G401.6 (cell line): Measurements from ENCODE around the gene CCNB1.
A peak's percentile ranks its signal among the peaks of the same experiment; 100 is the strongest.
"Not testable (repeated sequence)": the region's sequence is repeated elsewhere in the genome, so short reads cannot be mapped to it uniquely, and the experiment has no call there.

ENCODE experiments used
- FAIRE-seq: peaks from 2 replicates; lab custom pipeline; 2012; peaks lifted over from hg19 to GRCh38; lab: Jason Lieb, UNC

Gene CCNB1

DNA sequence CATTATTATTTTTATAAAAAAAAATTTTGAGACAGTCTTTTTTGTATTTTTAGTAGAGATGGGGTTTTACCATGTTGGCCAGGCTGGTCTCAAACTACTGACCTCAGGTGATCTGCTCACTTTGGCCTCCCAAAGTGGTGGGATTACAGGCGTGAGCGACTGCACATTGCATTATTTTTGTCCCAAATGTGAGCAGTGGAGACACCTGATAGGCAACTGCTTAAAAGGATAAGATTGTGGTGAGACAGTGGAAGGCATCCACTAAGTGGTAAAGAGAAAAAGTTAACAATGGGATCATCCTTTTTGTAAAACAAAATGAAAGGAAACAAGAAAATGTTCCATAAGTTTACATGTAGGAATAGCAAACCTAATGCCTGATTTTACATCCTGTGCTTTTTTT, 20.4 kb downstream of the CCNB1 start:
- FAIRE-seq = no peak

DNA sequence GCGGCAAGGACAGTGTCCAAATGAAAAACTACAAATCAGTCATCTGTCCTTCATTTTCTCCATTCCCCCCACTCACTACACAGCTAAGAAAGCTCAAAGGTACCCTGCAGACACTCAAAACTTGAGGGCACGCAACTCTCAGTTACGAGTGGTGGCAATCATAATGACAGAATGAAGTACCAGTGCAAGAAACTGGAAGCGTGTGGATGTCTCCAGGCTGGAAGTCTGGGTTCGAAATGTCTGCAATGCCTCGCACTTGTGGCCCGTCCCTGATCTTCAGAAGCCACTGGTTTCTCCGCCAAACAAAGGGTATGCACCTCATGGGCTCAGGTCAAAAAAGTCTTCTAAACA, 21.8 kb downstream of the CCNB1 start:
- no peak for FAIRE-seq

DNA sequence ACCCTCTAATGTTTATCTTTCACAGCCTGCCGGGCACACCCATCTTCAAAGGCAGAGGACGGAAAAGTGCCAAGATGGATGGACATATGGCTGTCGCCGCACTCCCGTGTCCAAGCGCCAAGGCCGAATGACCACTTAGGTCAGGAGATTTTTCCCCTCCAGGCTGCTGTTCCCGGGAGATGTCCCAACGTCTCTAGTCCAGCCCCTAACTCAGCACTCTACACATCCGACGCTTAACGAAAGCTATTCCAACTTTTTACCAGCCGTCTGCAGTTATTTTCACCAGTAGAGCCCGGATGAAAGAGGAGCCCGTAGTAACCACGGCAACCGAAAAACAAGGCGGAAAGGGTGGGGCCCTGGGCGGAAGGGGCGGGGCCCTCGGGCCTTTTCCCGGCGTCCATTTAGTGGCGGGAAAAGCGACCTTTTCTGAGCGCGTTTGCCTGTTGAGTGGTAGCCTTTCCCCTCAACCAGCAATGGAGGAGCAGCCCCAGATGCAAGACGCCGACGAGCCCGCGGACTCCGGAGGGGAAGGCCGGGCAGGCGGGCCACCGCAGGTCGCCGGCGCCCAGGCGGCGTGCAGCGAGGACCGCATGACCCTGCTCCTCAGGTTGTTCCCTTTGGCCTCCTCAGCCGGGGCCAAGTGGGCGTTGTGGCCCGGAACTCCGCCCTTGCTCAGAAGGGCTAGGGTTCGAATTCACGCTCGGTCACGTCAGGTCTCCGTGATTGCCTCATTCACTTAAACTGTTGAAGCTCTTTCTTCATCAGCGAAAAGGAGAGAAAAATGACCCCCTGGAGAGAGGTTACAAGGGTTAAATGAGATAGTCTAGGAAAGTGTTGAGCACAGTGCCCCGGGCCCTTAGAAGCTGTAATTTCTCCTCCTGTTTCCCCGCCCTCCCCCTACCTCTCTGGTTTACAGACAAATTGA, 22.5 kb downstream of the CCNB1 start, which contains the start of gene CENPH:
Gene CENPH, plus strand, starts transcription at position 422 of the 925 bp plus-strand sequence. Its CDS starts 52 bp downstream, at position 474.
- FAIRE-seq = peak; percentile 90

DNA sequence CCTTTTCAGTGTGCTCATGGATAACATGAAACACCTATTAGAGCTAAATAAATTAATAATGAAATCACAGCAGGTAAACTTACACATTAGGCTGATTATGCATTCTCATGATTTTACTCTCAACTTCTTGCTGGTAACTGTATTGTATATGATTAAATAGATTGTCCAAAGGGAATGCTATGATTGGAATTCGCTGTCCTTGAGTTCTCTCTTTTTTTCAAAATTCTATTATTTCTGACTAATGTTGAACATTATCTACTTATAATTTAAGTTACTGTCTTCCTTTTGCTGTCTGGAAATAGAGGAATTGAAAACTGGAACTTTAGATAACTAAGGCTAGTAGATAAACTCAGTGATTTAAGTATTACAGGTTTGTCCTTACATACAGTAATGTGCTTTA, 35.5 kb downstream of the CCNB1 start:
- no peak for FAIRE-seq

DNA sequence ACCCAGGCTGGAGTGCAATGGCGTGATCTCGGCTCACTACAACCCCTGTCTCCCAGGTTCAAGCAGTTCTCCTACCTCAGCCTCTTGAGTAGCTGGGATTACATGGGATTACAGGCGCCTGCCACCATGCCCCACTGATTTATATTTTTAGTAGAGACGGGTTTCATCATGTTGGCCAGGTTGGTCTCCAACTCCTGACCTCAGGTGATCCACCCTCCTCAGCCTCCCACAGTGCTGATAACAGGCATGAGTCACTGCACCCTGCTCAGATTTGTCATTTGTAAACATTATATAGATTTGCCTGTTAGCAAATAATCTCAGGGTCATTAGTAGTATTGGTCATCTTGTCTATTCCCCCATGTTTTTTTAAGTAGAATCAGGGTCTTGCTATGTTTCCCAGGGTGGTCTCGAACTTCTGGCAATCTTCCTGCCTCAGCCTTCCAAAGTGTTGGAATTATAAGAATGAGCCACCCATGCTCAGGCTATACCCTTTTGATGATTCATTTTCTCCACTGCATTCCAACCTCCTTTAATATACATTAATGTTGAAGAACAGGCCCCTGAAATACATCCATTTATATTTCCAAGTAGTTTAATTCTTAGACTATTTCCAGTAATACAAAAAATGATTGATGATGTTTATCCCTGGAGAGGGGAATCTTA, 39.7 kb downstream of the CCNB1 start:
- no peak for FAIRE-seq

DNA sequence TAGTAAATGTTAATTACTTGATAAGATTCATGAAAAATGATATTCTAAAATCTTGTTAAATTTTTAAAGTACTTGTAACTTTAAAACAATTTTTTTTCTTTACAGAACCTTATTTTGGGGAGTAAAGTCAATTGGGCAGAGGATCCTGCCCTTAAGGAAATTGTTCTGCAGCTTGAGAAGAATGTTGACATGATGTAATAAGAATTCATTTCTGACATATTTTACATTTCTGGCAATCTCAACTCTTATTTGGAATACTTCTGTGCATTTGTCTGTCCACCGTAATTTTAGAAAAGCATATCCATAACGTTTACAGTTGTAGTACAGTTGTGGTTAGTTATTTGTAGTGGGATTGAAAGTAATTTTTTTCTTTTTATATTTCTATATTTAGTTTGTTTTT, 42.7 kb downstream of the CCNB1 start:
- FAIRE-seq = no peak

DNA sequence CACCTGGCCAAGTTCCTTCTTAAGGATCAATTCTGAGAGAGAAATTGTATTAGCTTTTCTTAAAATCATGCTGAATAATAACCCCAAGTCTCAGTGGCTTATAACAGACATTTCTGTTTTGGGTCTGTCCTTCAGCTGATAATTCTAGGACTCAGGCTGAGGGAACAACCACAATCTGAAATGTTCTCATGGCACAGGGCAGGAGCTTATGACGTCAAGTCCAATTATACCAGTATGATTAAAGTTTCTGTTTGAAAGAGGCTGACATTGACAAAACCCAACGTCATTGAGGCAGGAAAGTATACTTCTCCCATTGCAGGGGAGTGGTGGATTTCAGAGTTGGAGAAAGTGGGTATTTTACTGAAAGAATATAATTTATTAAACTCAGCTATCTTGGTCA, 44.2 kb downstream of the CCNB1 start:
- FAIRE-seq = no peak

DNA sequence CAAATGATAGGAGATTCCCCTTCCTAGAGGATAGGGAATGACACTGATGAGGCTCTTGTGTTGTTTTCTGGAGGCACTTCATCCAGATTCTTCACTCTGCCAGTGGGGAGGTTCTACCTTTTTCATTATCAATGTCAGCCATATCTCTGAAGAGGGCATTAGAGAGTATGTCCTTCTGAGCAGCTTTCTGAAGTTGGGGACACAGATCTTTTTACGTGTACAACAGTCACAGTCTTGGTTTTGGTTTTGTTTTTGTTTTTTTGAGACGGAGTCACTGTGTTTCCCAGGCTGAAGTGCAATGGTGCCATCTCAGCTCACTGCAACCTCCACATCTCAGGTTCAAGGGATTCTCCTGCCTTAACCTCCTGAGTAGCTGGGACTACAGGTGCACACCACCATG, 45.1 kb downstream of the CCNB1 start:
- FAIRE-seq = no peak

DNA sequence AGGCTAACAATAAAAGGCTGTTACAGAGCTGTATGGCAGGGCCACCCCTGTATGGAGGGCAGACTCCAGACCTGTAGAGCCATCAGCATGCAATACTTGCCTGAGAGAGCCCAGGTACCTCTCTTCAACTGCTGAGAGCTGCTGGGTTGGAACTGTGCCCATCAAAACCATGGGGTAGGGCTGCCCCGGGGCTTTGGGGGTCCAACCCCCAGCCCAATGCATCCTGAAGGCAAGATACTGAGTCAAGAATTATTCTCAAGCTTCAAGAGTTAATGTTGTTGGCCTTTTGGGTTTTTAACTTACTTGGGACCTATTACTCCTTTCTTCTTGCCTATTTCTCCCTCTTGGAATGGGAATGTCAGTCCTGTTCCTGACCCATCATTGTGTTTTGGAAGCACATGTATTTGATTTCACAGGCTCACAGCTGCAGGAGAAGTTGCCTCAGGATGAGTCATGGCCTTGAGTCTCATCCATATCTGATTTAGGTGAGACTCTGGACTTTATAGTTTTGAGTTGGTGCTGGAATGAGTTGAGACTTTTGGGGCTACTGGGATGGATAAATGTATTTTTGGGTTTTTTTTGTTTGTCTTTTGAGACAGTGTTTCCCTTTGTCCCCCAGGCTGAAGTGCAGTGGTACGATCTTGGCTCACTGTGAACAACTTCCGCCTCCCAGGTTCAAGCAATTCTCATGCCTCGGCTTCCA, 46.7 kb downstream of the CCNB1 start:
- no peak for FAIRE-seq

DNA sequence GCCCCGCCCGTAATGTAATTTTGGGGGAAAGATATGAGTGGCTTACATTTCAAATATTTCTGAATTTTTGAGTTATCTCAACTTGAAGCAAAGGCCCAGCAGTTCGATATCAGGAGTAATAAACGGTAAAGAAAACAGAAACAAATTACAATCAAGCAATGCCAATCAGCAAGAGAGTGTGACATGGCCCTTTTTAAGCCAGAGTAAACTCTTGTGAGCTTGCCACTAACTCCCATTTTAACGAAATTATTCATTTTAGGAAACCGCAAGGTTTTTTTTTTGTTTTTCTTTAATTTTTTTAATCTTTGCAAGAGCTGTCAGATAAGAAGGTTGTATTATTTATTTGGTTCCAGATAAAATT, 50.2 kb downstream of the CCNB1 start:
- FAIRE-seq = no peak

DNA sequence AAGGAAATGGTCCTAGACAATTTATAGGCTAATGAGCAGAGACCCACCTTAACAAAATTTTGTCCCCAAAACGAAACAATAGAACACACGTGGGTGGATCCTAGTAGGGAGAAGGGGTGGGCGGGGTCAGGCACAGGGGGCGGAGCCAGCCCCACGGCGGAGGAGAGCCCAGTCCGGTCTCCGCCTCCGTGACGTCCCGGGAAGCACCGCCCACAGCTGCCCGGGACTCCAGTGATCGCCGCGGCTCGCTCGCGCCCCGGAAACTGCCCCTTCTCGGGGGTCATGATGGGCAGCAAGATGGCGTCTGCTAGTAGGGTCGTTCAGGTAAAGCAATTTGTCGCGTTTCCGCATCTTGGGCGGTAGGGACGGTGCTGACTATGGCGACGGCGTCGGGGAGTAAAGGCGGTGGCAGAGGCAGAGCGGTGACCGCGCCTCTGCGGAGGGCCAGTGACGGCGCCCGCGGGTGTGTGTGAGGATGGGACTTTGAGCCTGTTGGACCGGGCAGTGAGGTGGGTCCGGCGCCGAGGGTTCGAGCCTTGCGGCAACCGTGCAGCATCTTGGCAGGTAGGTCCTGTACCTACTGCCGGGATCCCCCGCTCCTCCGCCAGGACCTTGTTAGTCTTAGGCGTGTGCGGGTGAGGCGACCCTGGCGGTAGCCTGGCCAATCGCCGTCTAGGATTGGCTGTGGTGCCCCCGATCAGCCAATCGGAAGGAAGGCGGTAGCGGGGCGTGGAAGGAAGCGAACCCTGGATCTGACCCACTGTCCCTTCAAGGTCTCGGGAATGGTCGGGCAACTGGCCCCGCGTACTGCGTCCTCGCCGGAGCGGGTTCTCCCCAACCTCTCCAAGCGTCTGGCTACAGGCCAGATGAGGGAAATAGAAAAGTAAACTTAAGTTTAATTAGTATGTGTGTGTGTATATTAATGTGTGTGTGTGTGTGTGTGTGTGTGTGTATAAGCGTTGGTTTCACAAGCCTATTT, 50.9 kb downstream of the CCNB1 start:
- peak; percentile 95 for FAIRE-seq

DNA sequence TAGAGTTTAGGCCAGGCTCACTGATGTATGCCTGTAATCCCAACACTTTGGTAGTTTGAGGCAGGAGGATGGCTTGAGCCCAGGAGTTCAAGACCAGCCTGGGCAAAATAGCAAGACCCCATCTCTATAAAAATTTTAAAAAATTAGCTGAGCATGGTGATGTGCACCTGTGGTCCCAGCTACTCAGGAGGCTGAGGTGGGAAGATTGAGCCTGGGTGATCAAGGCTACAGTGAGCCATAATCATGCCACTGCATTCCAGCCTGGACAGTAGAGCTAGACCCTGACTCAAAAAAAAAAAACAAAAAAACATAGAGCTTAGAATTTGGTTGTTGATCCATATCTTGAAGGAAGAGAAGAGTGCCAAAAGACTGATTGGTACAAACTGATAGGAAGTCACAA, 53.0 kb downstream of the CCNB1 start:
- no peak for FAIRE-seq

DNA sequence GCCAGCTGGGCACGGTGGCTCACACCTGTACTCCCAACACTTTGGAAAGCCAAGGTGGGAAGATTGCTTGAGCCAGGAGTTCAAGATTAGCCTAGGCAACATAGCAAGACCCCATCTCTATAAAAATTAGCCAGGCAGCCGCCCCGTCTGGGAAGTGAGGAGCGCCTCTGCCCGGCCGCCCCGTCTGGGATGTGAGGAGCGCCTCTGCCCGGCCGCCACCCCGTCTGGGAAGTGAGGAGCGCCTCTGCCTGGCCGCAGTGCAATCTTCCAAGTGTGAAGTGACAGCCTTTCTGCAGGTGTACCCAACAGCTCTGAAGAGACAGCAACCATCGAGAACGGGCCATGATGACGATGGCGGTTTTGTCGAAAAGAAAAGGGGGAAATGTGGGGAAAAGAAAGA, 53.4 kb downstream of the CCNB1 start:
- not testable (repeated sequence) for FAIRE-seq

DNA sequence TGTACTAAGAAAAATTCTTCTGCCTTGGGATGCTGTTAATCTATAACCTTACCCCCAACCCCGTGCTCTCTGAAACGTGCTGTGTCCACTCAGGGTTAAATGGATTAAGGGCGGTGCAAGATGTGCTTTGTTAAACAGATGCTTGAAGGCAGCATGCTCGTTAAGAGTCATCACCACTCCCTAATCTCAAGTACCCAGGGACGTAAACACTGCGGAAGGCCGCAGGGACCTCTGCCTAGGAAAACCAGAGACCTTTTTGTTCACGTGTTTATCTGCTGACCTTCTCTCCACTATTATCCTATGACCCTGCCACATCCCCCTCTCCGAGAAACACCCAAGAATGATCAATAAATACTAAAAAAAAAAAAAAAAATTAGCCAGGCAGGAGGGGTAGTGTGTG, 53.9 kb downstream of the CCNB1 start:
- FAIRE-seq = not testable (repeated sequence)

DNA sequence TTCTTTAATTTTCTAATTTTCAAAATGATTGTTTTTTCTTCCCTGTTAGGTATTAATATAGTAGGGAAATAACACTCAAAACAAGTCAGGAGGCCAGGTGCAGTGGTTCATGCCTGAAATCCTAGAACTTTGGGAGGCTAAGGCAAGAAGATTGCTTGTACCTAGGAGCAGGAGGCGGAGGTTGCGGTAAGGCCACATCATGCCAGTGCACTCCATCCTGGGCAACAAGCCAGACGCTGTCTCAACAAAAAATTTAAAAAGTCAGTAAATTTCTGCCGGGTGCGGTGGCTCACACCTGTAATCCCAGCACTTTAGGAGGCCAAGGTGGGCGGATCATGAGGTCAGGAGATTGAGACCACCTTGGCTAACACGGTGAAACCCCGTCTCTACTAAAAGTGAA, 57.6 kb downstream of the CCNB1 start:
- FAIRE-seq = no peak

DNA sequence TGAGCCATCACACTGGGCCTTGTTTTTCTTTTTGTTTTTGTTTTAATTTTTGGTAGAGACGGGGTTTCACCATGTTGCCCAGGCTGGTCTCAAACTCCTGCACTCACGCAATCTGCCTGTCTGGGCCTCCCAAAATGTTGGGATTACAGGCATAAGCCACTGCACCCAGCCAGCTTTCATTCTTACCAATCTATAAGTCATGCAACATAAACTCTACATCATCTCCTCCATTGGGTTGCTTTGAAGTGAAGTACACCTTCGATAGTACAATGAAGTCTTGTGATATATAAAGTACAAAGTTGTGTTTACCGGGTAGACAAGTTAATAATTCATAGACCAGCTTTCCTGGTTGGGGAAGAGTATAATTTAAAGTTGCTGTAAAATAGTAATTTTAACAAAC, 58.9 kb downstream of the CCNB1 start:
- no peak for FAIRE-seq
